Bronchial smooth muscle cell (primary cell): ENCODE results near the gene RPP25L. TPM values are rescaled to one million over a fixed set of nuclear protein-coding genes. Genes with fewer than 3 reads are reported as not detected.

Experiments used
- total RNA-seq: library from RNA; depleted of rRNA; stranded (reverse); fragments of >200 nt; gene quantifications from 2 replicates; pipeline ENCODE4 v1.2.1, GENCODE V29; 2014

RPP25L gene
- 22.2 and 24.9 TPM in 2 replicates for total RNA-seq

GRCh38 chr9:34611811-34612787, at the start of gene RPP25L:
TSS of gene RPP25L (minus strand) at chr9:34612097. CDS start at chr9:34611296, 801 bp downstream.

GRCh38 chr9:34651876-34652601, 40.1 kb upstream of the RPP25L start, which contains the start of gene IL11RA:
TSS of gene IL11RA (plus strand) at chr9:34652185. CDS start at chr9:34655218, 3,033 bp downstream.

GRCh38 chr9:34646211-34647083, 34.5 kb upstream of the RPP25L start, which contains the start of gene GALT:
TSS of gene GALT (plus strand) at chr9:34646675. CDS start at chr9:34646705, 30 bp downstream.

GRCh38 chr9:34637356-34638137, 25.6 kb upstream of the RPP25L start, which contains the start of gene SIGMAR1:
TSS of gene SIGMAR1 (minus strand) at chr9:34637787. CDS start at chr9:34637697, 90 bp downstream.

GRCh38 chr9:34628656-34629490, 17.0 kb upstream of the RPP25L start, which contains the start of gene ARID3C:
TSS of gene ARID3C (minus strand) at chr9:34629066. CDS start at chr9:34628014, 1,052 bp downstream.

GRCh38 chr9:34620061-34620994, 8.4 kb upstream of the RPP25L start, which contains the start of gene DCTN3:
TSS of gene DCTN3 (minus strand) at chr9:34620495. CDS start at chr9:34620464, 31 bp downstream.

GRCh38 chr9:34589636-34590380, 22.1 kb downstream of the RPP25L start, which contains the start of gene CNTFR:
TSS of gene CNTFR (minus strand) at chr9:34589724. CDS start at chr9:34568981, 20,743 bp downstream.

Other genes with a start within 250 kb of the RPP25L start
- gene MYORG, start 235.2 kb downstream of the RPP25L start, total RNA-seq = 0.43 and 0.63 TPM in 2 replicates
- gene FAM219A, start 153.5 kb downstream of the RPP25L start, total RNA-seq = 2.8 and 3.5 TPM in 2 replicates
- 0.34 TPM in 1 of 2 replicates, not detected in the other for gene DNAI1, start 153.3 kb downstream of the RPP25L start, total RNA-seq
- 0.16 and 0.26 TPM in 2 replicates for gene ENHO, start 89.1 kb downstream of the RPP25L start, total RNA-seq
- not detected in 2 replicates for gene CNTFR, start 22.4 kb downstream of the RPP25L start, total RNA-seq
- 160 and 173 TPM in 2 replicates for gene DCTN3, start 8.4 kb upstream of the RPP25L start, total RNA-seq
- not detected in 2 replicates for gene ARID3C, start 17.0 kb upstream of the RPP25L start, total RNA-seq
- 34.8 and 34.9 TPM in 2 replicates for gene SIGMAR1, start 25.7 kb upstream of the RPP25L start, total RNA-seq
- gene GALT, start 34.6 kb upstream of the RPP25L start, total RNA-seq = 34.5 and 41.1 TPM in 2 replicates
- gene IL11RA, start 40.1 kb upstream of the RPP25L start, total RNA-seq = 14.0 and 16.3 TPM in 2 replicates
- gene CCL27, start 50.6 kb upstream of the RPP25L start, total RNA-seq = 0.09 TPM in 1 of 2 replicates, not detected in the other
- not detected in 2 replicates for gene CCL19, start 79.2 kb upstream of the RPP25L start, total RNA-seq
- not detected in 2 replicates for gene CCL21, start 98.0 kb upstream of the RPP25L start, total RNA-seq